ENCODE results near the gene PDCD1. TPM values are rescaled to one million over a fixed set of nuclear protein-coding genes. Genes with fewer than 3 reads are reported as not detected.

PDCD1 gene
- total and polyA plus RNA-seq, 10 of the 15 experiments (the other 5 are each of a cell fraction or from before 2014, with no cell fraction given), result 0.62 to 6.4 (median 2.9) TPM; not detected in 2

DNA sequence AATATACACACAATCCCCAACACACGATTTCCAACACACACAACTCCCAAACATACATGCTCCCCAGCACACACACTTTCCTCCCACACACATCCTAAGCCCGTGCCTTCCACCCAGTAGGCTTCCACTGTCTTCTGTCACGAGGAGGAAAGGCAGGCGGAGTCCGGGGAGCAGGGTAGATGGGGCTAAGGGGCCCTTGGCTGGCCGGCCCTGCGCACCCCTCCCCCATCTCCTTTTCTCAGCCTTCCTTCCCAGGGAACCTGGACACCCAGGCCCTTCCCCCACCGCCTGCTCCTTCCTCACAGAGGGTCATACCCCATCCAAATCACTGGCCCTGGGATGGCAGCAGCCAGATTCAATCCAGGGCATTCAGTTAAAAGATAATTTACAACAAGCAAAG is 3.4 kb upstream of the PDCD1 start (continued):
- no peak for TF ChIP-seq RELA (IDR thresholded peaks at IDR 0.05; ENCODE audit: borderline replicate concordance, partially characterized antibody)

DNA sequence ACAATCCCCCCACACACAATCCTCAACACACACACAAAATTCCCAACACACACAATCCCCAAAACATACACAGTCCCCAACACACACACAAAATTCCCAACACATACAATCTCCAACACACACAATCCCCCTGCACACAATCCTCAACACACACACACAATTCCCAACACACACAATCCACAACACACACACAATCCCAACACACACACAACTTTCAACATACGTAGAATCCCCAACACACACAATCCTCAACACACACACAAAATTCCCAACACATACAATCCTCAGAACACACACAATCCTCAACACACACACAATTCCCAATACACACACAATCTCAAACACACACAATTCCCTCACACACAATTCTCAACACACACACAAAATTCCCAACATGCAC is 2.6 kb upstream of the PDCD1 start:
- Histone ChIP-seq H3K4me3 (no peak overlapping the region), H3K4me2 (ENCODE audit: control insufficient read depth, insufficient read depth) (no peak overlapping the region), H4K20me1 (ENCODE audit: control insufficient read depth, insufficient read depth) (peaks cover 3% of the 10 kb centered on the region; the same call in 1 of the 2 replicates), H3K9me3 (replicated peaks; ENCODE audit: control insufficient read depth, insufficient read depth, low read length) (no peaks in the 10 kb centered on the region; the same call in 1 of the 3 replicates), H3K27ac (ENCODE audit: control insufficient read depth, insufficient read depth) (no peak overlapping the region), H3K27me3 (replicated peaks in 1 of 2; ENCODE audit: control insufficient read depth in 2 of 2, insufficient read depth in 2 of 2, low read length in 1 of 2) (no peaks in the 10 kb centered on the region; a peak in 1 of 4 replicates), H3K9ac (ENCODE audit: control insufficient read depth, insufficient read depth, low read length) (no peak overlapping the region), H3K4me1 (ENCODE audit: control insufficient read depth, insufficient read depth, low read length) (peaks cover 45% of the 10 kb centered on the region), H2AFZ (ENCODE audit: control insufficient read depth, low read depth, low read length) (no peak overlapping the region), H3K36me3 (ENCODE audit: control insufficient read depth in 2 of 2, insufficient read depth in 2 of 2, low read length in 1 of 2) (no peaks in the 10 kb centered on the region), H3K79me2 (ENCODE audit: control insufficient read depth, insufficient read depth, low read length) (peaks cover 7% of the 10 kb centered on the region)
- BruUV-seq (replicated peaks), result TSS peak; percentile 79
- SMC1A ChIA-PET (ENCODE audit: uncharacterized antibody, unreplicated experiment), result no interaction called here
- in situ Hi-C loops (cut with MboI) (no loop called here), intact Hi-C loops (cut with micrococcal nuclease; ENCODE audit: unreplicated experiment) (no loop called here)
- CTCF ChIA-PET, result no interaction called here
- DNase-seq (ENCODE audit: low read depth, low spot score) (no peak), ATAC-seq (no peak), FAIRE-seq (no peak)
- 94% methylated on average over 1 of the region's 1 CpG for WGBS (ENCODE audit: insufficient coverage, insufficient replicate concordance, low lambda C conversion rate, missing lambda C conversion rate)
- RAD21 ChIA-PET (ENCODE audit: unreplicated experiment), result no interaction called here
- POLR2A ChIA-PET, result no interaction called here
- TF ChIP-seq TAF1 (IDR thresholded peaks at IDR 0.05; ENCODE audit: borderline replicate concordance, low read depth, low read length), result no peak
- no peak for TF ChIP-seq BCL3 (IDR thresholded peaks at IDR 0.05; ENCODE audit: borderline replicate concordance, insufficient read depth, low read depth, low read length, poor library complexity, severe bottlenecking)
- peak in 1 of 2 experiments; percentile 10; a peak in 1 of 4 replicates for TF ChIP-seq IKZF2 (IDR thresholded peaks at IDR 0.05)
- no peak for TF ChIP-seq USF1 (IDR thresholded peaks at IDR 0.05; ENCODE audit: borderline replicate concordance, extremely low read length, insufficient read depth, low read depth, low read length)
- no peak for TF ChIP-seq PML (IDR thresholded peaks at IDR 0.05; ENCODE audit: low read length)
- TF ChIP-seq, protein P1, sequence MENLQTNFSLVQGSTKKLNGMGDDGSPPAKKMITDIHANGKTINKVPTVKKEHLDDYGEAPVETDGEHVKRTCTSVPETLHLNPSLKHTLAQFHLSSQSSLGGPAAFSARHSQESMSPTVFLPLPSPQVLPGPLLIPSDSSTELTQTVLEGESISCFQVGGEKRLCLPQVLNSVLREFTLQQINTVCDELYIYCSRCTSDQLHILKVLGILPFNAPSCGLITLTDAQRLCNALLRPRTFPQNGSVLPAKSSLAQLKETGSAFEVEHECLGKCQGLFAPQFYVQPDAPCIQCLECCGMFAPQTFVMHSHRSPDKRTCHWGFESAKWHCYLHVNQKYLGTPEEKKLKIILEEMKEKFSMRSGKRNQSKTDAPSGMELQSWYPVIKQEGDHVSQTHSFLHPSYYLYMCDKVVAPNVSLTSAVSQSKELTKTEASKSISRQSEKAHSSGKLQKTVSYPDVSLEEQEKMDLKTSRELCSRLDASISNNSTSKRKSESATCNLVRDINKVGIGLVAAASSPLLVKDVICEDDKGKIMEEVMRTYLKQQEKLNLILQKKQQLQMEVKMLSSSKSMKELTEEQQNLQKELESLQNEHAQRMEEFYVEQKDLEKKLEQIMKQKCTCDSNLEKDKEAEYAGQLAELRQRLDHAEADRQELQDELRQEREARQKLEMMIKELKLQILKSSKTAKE (IDR thresholded peaks at IDR 0.05; ENCODE audit: low read depth, poor library complexity, severe bottlenecking), result no peak
- peak; percentile 71; the same call in 1 of the 2 replicates for TF ChIP-seq HDGF (IDR thresholded peaks at IDR 0.05)
- no peak for TF ChIP-seq SUPT20H (IDR thresholded peaks at IDR 0.05; ENCODE audit: borderline replicate concordance, control insufficient read depth, low read depth, low read length)
- TF ChIP-seq CTCF (IDR thresholded peaks at IDR 0.05 in 2 of 3, conservative IDR thresholded peaks at IDR 0.05 in 1 of 3; ENCODE audit: control insufficient read depth in 2 of 3, extremely low read depth in 1 of 3, insufficient read depth in 1 of 3, low read depth in 3 of 3, low read length in 3 of 3), result no peak
- no peak for TF ChIP-seq SMC3 (IDR thresholded peaks at IDR 0.05; ENCODE audit: borderline replicate concordance, low read length)
- no peak for TF ChIP-seq EED (IDR thresholded peaks at IDR 0.05; ENCODE audit: low read depth)
- TF ChIP-seq RELB (IDR thresholded peaks at IDR 0.05; ENCODE audit: low read depth), result 0 out of 2 replicates have a peak, but pooled peaks have one; percentile 22
- TF ChIP-seq ZNF207 (IDR thresholded peaks at IDR 0.05; ENCODE audit: borderline replicate concordance), result no peak
